HG02678 (cell line): Measurements from ENCODE around the gene SNAPIN.

ENCODE experiments used
- ATAC-seq: cut with Tn5 transposase; IDR thresholded peaks from one replicate; pipeline ENCODE4 v1.9.1; 2021; ENCODE audit warnings: mild to moderate bottlenecking, moderate library complexity; ENCODE audit not compliant: unreplicated experiment

The SNAPIN gene, protein sequence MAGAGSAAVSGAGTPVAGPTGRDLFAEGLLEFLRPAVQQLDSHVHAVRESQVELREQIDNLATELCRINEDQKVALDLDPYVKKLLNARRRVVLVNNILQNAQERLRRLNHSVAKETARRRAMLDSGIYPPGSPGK

DNA sequence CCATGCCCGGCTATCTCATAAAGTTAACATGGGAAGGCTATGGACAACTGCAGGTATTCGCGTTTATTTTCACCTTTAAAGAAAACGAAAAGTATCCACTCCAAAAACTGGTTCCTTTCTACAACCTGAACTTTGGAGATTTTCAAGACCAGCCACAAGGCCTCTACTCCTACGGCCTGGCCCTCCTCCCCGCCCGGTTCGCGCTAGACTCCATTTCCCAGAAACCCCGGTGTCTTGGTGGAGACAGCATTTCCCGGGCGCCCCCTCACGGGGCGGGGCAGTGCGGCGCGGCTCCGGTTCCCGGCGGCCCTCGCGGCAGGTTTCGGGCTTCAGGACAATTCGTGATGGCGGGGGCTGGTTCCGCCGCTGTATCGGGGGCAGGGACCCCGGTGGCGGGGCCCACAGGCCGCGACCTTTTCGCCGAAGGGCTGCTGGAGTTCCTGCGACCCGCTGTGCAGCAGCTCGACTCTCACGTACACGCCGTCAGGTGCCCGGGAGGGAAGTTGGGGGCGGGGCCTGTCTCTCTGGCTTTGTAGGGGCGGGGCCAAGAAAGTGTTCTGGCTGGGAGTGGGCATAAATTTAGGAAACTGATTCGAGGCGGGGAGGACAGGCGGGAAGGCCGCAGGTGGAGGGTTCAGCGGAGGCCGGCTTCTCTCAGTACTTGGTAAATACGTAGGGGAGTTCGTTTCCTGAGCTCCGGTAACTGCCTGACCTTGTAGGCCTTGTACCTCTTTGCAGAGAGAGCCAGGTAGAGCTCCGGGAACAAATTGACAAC, at the start of gene SNAPIN:
Gene SNAPIN (plus strand): TSS at position 304 of the 775 bp plus-strand sequence. CDS start 41 bp downstream, at position 345.
- peak; percentile 93 for ATAC-seq

DNA sequence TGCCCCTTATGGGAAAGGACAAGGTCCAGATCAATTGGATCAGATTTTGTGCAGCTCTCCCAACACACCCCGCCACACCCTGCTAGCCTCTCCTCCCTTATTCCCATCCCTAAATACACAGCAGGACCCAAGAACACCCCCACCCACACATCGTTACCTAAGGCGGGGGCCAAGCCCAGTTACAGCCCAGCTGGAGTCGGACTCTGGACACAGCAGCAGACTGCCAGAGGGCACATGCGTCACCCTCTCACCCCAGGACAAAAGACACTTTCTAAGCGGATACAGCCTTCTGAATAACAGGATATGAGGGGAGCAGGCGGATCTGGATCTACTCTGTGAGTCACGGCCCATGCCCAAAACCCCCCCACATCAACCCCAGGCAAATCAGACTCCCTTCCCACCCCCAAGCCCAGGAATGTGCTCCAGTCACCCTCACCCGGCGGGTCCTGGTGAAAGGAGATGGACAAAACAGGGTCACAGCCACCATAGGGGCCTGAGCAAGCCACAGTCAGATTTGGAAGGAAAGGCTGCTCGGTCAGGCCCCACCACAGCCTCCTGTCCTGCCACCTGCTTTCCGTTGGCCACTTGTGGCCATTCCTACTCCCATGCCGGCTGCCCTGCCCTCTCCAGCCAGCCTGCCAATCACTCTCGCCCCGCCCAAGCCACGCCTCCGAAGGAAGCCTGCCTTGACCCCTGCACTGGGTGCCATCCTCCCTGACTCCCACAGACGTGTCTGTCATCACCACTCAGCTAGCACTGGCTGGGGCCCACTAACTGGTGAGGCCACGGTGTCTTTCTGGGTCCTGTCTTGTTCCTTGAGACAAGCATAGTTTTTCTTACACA, 49.5 kb upstream of the SNAPIN start:
- ATAC-seq, result no peak

DNA sequence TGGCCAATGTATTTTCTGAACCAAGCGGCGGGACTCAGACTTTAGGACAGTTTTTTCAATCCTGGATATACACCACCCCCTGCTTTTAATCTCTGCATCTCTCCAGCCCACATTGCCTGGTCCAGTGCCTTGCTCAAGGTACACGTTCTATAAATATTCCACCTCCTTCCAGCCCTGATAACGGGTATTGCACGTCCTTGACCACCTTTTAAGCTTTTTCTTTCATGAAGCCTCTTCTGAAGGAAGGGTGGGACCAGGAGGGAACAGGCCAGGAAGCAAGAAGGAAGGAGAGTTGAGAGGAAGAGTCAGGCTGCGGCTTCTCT, 49.0 kb upstream of the SNAPIN start:
- no peak for ATAC-seq

DNA sequence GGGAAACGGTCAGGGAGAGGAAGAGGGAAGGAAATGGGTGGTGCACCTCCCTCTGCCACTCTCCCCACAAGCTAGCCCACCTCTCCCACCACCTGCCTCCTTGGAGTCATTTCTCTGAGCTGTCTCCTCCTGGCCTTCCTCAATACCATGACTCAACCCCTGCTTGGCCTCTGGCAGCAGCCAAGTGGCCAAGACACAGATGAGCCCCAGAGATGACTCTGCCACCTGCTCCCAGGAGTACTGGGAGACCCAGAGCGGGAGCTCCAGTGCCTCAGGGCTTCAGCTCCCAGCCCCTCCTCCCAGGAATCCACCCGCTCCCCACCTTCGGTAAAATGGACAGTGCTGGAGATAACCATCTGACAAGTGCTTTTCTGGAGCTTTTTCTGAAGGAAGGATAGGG, 48.2 kb upstream of the SNAPIN start:
- no peak for ATAC-seq

DNA sequence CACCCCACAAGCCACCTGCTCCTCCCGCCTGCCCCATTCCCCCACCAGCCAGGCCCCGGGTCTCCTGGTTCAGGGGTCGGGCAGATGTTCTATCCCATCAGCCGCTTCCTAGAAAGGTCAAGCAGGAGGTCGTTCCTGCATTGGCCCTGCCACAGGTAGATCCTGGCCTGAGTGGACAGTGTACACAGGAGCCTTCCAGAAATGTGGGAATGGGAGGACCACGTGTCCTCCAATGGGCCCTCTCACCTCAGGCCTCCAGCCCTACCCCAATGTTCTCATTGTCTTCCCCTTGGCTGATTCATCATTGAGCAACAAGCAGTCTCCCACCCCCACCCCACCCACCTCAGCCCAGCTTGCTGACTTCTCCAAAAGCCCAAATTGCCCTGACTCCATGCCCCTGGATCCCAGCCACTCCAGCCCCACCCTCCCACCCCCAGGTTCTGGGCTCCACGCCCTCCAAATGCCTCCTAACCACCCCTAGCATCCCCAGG, 47.6 kb upstream of the SNAPIN start:
- no peak for ATAC-seq

DNA sequence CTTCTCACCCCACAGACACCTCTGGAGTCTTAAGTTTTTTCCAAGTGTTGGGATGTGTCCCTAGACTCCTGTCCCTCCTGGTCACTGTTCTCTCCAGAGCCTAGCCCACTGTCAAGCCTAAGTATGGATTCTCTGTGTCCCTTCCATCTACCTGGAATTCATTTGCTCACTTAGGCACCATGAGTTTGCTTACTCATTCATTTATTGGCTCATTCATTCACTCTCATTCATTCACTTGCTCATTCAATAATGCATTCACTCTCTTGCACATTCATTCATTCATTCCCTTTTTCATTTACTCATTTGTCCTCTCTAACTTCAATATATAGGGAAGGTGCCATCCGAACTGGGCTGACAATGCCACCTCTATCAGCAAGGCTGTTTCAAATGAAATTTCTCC, 47.1 kb upstream of the SNAPIN start:
- ATAC-seq, result no peak

DNA sequence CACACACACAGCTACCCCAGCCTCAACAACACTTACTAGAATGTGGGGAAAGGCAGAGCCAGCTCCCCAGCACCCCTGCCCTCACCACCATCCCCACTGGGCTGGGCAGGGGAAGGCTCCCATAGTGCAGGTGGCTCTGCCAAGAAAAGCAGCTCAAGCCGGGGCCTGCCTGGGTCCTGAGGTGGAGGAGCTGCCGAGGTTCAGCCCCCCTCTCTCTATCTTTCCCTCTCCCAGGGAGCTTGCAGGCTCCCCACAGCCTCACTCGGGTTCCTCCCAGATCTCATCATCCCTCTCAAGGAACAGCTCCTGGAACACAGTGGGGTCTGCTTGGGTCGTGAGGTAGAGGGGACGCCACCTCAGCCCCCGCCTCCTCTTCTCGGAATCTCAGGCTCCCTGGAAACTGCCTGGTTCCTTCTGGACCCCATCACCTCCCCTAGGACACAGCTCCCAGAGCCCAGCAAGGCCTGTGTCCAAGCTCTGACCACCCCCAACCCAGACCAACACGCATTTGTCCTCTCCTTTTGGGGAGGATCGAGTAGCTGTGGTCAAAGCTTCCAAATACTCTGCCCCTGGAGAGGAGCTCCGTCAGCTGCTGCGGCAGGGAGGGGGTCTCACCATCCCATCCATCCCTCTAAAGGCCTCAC, 46.3 kb upstream of the SNAPIN start:
- ATAC-seq, result no peak

DNA sequence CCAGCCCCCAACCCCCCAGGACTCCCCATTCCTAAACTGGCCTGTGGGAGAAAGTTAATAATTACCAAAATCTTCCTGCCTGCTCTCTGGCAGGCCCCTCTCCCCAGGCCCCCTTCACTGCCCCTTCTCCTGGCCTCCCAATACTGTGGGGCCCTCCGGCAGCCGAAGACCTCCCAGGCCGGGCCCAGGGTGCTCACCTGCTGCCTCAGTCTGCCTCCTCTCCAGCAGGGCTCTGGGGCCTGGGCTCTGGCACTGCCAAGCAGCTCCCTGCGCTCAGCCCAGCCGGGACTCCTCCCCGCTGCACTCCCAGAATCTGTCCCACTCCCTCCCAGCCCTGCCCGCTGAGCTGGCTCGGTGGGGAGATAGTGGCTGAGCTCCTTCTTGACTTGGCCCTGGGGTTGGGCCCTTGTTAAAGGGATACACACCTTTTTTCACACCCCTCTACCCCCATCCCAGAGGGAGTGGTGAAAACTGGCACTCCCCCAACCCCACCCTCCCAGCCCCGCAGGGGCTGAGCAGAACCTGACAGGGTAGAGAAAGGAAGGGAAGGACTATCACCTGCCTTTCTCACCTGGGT, 45.7 kb upstream of the SNAPIN start, which contains the start of gene S100A16:
Gene S100A16 (minus strand): TSS at position 383 of the 577 bp plus-strand sequence. CDS start 4,986 bp downstream, outside the sequence.
- ATAC-seq, result no peak

DNA sequence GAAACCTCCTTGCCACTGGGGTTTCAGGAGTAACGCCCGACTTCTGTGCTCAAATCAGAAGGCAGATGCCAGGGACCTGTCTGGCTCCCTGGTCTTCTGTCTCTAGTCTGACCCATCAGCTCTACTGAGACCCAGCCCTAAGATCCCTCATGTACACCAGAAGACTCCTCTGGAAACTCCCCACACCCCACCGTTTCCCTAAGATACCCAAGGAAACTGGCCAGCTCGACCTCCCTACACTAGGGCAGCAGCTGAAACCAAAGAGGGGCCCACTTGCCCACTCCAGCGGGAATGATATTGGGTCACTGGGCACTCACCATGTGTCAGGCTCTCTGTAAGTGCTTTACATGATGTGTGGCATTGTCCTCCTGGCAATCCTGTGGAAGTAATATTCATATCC, 45.1 kb upstream of the SNAPIN start:
- ATAC-seq, result no peak

DNA sequence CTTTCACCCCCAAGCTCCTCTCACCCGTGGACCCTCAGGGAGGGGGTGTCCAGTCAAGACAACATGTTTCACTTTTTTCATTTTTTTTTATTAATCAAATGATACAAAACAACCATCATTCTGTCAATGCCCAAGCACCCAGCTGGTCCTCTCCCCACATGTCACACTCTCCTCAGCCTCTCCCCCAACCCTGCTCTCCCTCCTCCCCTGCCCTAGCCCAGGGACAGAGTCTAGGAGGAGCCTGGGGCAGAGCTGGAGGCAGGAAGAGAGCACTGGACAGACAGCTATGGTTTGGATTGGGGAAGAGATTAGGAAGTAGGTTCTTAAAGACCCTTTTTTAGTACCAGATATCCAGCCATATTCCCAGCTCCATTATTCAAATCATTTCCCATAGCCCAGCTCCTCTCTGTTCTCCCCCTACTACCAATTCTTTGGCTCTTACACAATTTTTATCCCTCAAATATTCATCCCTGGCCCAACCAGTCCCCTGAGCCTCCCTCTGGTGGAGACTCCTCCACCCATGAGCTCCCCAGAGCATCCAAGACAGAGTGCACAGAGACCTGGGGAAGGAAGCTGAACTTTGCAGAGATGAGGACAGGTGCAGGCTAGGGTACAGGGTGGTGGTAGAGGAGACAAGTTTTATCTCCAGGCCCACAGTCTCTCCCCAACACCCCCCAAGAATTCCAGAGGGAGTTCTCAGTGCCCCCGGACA, 44.2 kb upstream of the SNAPIN start:
- ATAC-seq, result no peak

DNA sequence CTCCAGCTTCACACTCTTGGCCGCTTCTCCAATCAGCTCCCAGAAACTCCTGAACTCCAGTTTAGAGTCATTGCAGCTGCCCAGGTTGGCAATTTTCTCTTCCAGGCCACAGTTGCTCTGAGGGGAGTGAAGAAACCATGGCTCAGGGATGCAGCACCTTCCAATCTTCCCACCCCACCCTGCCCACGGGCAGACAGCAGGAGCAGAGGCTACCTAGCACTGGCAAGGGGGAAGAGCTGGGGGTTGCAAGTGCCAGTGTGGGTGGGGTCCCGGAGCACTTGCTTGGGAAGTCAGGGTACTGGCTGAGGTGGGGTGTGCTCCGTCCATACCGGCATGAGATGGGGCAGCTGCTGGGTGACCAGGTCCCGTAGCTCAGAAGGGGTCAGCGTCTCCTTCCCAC, 43.6 kb upstream of the SNAPIN start:
- no peak for ATAC-seq

DNA sequence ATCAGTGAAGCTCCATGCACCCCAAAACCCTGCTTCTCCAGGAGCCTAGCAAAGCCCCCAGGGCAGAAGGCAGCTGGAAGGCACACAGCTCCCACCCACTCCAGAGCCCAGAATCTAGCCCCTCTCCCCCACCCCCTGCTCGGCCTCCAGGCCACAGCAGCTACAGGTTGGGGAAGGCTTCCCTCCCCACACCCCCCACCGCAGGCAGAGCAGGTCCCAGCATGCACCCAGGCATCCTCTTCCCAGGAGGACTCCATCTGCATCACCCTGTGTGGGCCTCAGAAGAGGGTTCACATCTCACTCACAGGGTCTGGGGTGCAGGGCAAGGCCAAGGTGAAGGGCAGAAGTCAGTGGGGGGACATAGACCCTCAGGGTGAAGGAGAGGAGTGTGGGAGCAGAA, 43.1 kb upstream of the SNAPIN start:
- ATAC-seq, result no peak

DNA sequence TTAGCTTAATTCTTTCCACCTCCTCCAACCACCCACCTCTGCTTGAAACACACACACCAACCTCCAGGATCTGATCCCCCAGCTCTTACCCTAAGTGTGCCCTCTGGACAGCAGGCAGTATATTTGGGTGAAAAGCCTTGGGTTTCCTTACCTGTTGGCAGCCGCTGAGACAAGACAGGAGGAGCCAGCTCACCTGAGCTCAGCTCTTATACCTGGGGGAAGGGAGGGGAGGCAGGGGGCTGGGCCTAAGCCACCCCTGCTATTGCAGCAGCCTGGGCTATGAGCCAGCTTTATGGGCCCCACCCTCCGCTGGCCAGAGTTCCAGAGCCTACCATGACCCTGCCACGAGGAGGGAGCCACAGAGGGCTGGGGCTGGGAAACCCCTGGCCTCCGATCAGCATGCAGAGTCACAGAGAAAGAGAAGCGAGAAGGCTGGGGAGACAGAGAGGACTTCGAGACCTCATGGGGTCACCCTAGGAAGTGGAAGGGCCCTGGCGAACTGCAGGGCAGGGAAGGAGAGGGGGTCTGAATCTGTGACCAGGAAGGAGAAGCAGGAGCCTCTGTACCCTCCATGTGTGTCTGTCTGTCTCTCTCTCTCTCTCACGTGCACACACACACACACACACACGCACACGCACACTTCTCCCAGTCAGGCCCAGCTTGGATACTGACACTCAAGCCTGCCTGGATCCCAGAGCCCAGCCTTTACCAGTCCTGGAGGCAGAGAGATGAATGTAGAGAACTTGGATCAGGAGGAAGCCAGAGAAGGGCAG, 42.2 kb upstream of the SNAPIN start, which contains the start of gene S100A14:
Gene S100A14 (minus strand): TSS at position 182 of the 773 bp plus-strand sequence. CDS start 467 bp downstream, outside the sequence.
- no peak for ATAC-seq

DNA sequence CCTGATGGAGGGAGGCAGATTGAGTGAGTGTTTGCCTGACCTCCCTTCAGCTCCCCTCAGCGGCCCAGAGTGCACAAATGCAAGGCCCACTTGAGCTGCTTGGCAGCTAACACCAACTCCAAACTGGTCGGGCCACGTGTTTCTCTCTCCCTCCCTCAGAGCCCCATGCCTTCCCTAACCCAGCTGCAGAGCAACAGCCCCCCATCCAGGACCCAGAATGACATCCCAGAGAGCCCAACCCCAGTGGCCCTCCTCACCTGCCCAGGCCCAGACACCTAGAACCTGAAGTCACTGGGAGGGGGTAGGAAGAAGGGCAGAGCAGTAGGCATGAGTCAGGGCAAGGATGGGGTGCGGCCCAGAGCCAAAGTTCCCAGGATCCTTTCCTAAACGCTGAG, 41.6 kb upstream of the SNAPIN start:
- no peak for ATAC-seq

DNA sequence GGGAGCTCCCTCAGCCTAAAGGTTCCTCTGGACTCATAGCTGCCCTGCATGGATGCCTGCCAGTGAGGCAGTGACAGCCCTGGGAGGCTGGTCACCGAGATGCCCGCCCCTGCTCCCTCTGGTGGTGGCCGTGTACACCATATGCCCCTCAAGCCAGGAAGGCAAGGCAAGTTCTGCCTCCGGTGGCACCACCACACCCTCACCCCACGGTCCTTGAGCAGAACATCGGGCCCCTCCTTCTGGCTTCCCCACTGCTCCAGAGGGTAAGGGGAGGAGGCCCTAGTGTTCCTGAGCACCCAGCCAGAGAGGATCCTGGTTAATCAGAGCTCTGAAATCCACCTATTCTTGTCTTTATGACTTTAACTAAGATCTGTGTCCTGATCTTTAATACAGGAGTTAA, 40.8 kb upstream of the SNAPIN start:
- peak; percentile 75 for ATAC-seq

DNA sequence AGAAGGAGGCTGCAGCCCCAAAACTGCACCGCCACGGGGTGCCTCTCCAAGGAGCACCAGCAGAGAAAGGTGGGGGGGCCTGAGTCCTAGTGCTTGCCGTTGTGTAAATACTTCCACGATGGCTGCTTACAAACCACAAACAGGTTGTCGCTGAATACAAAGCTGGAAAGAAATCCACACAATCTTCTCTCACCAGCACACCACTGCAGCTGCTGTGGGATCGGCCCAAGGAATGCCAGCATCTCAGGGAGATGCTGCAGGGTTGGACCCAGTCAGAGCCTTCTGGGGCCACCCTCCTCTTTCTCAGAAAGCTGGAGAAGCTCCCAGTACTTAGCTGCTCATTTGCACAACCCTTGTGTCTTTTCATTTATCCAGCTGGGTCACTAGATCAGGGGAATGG, 39.3 kb upstream of the SNAPIN start:
- ATAC-seq, result no peak

DNA sequence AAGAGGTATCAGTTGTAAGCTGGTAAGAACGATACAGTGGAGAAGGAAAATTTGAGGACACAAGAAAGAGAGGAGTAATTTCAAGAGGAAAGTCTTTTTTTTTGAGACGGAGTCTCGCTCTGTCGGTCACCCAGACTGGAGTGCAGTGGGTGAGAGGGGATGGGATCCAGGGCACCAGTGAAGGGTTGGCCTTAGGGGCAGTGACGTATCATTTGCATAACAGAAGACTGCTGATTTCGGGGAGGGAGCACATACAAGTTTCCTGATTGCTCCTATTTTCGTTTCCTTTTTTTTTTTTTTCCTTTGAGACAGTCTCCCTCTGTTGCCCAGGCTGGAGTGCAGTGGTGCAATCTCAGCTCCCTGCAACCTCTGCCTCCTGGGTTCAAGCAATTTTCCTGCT, 35.4 kb upstream of the SNAPIN start:
- ATAC-seq, result no peak

DNA sequence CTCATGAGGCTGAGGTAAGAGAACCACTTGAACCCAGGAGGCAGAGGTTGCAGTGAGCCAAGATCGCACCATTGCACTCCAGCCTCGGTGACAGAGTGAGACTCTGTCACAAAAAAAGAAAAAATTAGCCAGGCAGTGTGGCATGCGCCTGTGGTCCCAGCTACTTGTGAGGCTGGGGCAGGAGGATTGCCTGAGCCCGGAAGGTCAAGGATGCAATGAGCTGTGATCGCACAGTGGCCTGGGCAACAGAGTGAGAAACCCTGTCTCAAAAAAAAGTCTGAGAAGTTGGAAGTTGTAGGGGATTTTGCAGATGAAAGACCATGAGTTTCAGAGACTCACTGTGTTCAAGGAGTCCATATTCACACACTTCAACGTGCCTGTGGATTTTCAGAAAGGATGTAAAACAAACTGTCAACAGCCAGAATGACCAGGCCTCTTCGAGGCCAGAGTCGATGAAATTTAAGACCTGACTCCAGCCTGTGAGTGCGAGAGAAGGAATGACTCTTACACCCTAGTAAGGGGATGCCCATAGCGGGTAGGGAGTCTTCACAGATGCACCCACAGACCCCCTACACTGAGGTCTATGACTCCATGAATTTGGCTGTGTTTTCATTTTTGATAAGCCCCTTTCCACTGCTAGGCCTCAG, 33.4 kb upstream of the SNAPIN start:
- no peak for ATAC-seq

DNA sequence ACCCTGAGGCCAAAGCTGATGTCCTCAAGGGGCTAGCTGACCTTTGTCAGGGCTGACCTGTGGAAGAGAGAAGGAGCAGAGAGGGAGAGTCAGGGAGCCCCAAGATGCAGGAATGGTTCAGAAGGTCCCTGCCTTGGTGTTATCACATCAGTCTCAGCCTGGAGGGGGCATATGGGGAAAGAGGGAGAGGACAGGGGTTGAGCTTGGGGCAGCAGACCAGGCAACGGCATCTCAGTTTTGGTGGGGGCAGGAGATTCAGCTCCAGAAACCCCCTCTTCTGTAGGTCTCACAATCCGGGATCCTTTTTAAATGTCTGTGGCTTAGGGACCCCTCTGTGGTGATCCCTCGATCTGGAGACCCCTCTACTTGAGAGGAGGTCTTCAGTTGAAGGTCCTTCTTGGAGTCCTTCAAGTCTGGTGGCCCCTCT, 32.0 kb upstream of the SNAPIN start:
- no peak for ATAC-seq
